Jurkat, Clone E6-1 (cell line): ENCODE data around the gene DGKQ.
"Not testable (repeated sequence)": the region's sequence is repeated elsewhere in the genome, so short reads cannot be mapped to it uniquely, and the experiment has no call there.

Source experiments
- DNase-seq: peaks from one replicate; pipeline ENCODE4 v3.0.0-alpha.2; 2011; ENCODE audit warnings: low read depth, low spot score
- H3K4me3 ChIP-seq: 2 replicates; pipeline ENCODE4 v1.5.1; 2011; ENCODE audit warnings: mild to moderate bottlenecking, low read length, control low read depth, moderate library complexity

Gene DGKQ

DNA sequence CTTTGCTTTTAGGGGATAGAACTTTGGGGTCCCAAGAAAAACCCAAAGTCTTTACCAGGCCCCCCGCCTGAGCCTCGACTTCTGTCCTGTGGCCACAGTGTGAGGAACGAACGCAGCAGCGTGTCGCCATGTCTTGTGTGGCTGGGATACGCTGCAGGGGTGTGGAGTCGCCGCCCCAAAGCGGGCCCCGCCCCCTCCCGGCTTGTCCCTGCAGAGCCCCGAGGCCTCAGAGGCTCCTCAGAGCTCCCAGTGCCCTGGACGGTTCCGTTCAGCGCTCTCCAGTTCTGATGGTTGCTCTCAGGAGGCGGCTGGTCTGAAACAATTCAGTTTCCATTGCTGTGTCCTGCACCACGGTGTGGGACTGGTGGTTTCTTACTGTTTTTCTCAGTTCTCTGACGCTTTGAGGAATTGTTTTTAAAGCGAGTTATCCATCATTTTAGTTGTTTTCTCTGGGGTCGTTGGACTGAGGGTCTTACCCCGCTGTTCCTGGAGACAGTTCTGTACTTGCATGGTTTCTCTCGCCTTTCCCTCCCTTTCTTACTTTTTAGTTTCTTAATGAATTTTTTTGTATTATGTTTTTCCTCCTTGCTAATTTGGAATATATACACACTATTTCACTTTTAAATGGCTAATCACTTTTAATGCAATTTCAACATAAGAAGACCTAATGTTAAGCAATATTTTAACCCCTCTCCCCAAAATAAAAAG lies 11.9 kb upstream of the DGKQ start:
- DNase-seq = no peak
- no peak overlapping the region for H3K4me3 ChIP-seq

- H3K4me3 ChIP-seq = no peak overlapping the region
- DNase-seq = no peak
Measured at GRCh38 chr4:984336-985054, 11.1 kb upstream of the DGKQ start.

GRCh38 chr4:982814-983213 lies 9.4 kb upstream of the DGKQ start:
- H3K4me3 ChIP-seq = no peak overlapping the region
- no peak for DNase-seq

DNA sequence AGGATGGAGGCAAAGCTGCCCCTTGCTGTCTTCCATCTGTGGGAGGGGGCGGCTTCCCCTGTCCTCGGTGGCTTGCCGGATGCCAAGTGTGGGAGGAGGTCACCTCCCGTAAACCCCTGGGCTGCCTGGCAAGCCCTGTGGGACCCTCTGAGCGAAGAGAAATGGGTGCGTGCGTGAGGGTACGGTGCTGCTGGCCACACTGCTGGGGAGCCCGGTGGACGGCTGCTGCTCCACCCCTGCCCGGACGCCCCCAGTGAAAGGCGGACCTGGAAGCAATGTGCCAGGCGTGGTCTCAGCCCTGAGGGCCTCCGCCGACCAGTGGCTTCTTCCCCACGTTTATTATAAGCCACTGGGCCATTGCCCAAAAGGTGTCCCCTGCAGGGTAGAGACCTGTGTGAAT lies 8.9 kb upstream of the DGKQ start:
- no peak overlapping the region for H3K4me3 ChIP-seq
- no peak for DNase-seq

DNA sequence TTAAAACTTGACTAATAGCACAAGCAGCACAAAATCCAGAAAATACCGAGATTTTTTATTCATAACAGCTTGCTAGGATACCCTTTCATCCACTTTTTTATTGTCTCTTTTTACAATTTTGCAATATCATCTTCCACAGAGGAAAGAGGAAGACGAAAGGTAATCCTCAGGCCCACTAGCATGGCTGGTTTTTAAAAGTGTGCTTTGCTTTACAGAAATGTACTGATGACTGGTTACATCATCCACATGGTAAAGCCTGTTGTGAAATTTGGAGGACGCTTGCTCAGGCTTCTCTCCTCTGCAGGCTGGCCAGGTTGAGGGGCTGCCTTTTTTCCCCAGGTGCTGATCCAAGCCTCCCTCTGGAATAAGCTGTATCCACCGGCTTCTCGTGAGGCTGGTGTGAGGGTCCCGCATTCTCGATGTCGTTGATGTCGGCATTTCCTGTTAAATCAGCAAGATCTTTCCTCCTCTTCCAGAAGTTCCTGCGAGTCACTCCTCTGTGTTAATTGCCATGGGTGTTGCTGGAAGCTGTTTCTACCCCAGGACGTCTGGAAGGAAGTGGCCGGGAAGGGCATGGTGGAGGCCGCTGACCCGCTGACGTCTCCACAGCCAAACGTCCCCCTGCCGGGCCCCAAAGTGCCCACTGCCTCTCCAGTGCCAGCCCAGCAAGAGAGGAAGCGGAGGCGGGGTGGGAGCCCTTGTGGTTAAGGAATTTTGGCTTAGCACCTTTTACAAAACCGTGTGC lies 5.8 kb upstream of the DGKQ start:
- DNase-seq = no peak
- H3K4me3 ChIP-seq = no peak overlapping the region

DNA sequence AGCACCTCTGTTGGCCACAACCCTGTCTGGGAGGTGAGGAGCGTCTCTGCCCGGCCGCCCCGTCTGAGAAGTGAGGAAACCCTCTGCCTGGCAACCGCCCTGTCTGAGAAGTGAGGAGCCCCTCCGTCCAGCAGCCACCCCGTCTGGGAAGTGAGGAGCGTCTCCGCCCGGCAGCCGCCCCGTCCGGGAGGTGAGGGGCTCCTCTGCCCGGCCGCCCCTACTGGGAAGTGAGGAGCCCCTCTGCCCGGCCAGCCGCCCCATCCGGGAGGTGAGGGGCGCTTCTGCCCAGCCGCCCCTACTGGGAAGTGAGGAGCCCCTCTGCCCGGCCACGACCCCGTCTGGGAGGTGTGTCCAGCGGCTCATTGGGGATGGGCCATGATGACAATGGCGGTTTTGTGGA lies 2.6 kb upstream of the DGKQ start:
- DNase-seq, H3K4me3 ChIP-seq: not testable (repeated sequence)

- no peak for DNase-seq
- H3K4me3 ChIP-seq = no peak overlapping the region
Measured at GRCh38 chr4:974668-975067, 1.3 kb upstream of the DGKQ start.

DNA sequence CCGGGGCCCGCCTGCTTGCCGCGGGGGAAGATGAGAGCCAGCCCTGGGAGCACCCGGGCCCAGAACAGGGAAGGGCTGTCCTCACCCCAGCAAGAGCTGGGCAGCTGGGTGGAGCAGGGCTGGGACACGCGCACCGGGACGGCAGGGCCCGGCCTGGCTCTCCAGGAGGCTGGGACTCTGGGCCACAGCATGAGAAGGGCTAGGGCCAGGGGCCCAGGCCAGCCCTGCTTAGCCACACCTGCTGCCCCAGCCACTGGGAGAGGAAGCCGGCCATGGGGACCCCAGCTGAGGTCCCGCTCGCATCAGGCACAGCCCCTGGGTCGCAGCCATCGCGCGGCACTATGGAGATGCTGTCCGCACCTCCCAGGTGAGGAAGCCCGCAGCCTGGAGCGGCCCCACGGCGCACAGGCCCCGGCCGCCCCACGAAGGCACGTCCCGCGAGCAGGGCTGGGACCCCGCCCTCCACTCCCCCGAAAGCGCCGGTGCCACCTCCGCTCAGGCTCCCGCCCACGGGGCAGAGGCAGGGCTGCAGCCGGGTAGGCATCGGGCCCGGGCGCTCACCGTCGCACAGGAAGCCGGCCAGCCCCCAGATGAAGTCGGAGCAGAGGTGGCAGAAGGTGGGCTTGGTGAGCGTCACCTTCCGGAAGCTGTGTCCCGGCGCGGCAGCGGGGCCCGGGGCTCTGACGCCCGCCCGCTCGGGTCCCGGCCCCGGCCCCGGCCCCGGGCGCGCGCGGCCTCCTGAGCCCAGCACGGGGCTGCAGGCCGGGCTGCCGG lies 531 bp downstream of the DGKQ start:
- DNase-seq = no peak
- peak overlapping the region; percentile 66 for H3K4me3 ChIP-seq

- H3K4me3 ChIP-seq = peak overlapping the region; percentile 66
- DNase-seq = no peak
Measured at GRCh38 chr4:971666-972500, 1.5 kb downstream of the DGKQ start.

GRCh38 chr4:970854-971520 lies 2.4 kb downstream of the DGKQ start:
- H3K4me3 ChIP-seq = no peak overlapping the region
- DNase-seq = no peak

- no peak for DNase-seq
Measured at GRCh38 chr4:970046-970745, 3.2 kb downstream of the DGKQ start.

GRCh38 chr4:968621-969394 lies 4.6 kb downstream of the DGKQ start:
- DNase-seq = no peak
- H3K4me3 ChIP-seq = no peak overlapping the region

More at GRCh38 chr4:970046-970745, 3.2 kb downstream of the DGKQ start:
- no peak overlapping the region for H3K4me3 ChIP-seq

DNA sequence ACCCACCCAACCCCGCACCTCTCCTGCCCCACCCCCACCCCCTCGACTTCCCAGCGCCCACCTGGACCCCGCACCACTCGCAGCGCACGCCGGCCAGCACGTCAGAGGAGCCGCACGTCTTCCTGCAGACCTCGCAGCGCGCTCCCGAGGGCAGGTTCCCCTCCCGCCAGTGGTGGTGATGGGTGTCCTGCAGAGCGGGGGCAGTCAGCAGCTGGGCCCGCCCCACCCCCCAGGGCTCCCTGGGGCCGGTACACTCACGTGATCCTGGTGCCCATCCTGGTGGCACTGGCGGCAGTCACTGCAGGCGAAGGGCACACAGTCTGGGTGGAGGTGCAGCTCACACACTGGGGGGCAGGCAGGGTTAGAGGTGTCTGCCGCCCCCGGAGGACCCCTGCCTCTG lies 5.1 kb downstream of the DGKQ start:
- H3K4me3 ChIP-seq = no peak overlapping the region
- no peak for DNase-seq

DNA sequence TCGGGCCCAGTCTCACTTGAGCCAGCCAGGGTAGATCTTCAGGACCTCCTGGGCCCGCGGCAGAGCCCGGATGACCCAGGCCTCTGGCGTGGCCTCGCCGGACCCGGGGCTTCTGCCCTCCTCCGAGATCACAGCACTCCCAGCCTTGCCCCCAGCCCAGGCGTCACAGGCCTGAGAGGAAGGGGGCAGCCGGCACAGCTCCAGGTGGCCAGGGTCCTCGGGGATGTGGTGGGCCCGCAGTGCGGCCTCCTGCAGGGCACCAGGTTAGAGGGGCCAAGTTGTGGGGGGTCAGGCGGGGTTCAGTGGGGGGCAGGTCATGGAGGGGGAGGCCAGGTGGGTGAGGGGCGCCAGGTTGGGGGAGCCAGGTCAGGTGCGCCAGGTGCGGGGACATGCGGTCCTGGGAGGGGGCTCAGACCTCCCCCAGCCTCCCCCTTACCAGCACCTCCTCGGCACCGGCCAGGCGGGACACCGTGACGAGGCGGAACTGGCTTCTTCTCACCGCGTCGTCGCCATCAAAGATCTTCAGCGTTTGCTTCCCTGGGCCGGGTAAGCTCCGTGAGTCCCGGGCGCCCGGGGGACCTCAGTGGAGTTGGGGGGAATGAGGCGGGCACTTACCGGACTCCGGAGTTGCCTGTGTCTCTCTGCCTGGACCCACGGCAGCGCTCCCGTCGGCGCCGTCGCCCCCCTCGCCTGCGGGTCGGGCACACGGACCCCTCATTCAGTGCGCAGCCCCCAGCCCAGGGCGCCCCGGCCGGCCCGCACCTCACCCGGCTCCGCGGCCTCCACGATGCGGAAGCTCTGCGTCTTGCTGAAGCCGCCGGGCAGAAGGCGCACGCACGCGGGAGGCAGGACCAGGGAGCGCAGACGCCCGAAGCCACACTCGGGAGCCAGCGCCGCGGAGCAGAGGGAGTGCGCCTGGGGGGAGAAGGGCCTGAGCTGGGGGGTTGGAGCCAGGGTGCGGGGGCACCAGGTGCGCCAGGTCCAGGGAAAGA lies 6.0 kb downstream of the DGKQ start:
- no peak for DNase-seq
- H3K4me3 ChIP-seq = no peak overlapping the region

DNA sequence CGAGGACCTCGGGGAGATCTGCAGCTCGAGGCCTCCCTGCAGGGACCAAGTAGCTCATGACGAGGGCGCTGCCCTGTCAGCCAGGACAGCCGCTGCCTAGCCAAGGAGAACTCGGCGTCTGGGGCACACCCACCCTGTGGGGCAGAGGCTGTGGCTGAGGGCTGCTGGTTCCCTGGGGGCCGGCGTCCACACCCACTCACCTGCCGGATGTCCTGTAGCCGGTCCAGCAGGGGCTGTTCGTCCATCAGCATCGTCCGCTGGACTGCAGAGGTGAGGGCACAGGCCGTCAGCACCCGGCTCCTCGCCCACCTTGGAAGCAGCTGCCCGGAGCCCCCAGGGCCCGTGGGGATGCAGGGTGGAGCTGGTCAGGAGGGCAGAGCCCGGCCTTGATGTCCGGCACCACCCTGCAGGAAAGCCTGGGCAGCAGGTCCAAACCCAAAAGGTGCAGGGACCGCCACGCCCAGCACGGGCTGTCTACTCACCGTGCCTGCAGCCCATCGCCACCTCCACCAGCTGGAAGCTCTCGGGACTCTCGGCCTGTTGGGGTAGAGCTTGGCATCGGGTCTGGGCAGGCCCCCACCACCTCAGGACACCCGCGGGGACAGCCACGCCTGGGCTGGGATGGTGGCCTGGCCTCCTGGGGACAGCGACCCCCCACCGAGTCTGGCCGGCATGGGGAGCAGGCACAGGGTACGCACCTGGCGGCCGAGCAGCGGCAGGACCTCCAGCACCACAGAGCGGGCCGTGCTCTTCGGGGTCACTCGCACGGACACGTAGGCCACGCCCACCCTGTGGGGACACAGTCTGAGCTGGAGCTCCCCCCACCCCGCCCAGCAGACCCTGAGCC lies 6.9 kb downstream of the DGKQ start:
- no peak overlapping the region for H3K4me3 ChIP-seq
- no peak for DNase-seq
